Stimulated activated naive CD8-positive, alpha-beta T cell treated with anti-CD3 and anti-CD28 coated beads, Interleukin-15, Interleukin-2, amounts not matched to agents 100 U/mL and 50 U/mL, for 24 hours (primary cell): Measurements from ENCODE around the gene ZNF443.
"Not testable (repeated sequence)": the region's sequence is repeated elsewhere in the genome, so short reads cannot be mapped to it uniquely, and the experiment has no call there.

Experiments used
- ATAC-seq: fragments of 150-1000 bp; cut with Tn5 transposase; one replicate; pipeline ENCODE4 v1.10.0; 2021
- DNase-seq: peaks from one replicate; pipeline ENCODE4 v3.0.0; 2021

ZNF443 gene

DNA sequence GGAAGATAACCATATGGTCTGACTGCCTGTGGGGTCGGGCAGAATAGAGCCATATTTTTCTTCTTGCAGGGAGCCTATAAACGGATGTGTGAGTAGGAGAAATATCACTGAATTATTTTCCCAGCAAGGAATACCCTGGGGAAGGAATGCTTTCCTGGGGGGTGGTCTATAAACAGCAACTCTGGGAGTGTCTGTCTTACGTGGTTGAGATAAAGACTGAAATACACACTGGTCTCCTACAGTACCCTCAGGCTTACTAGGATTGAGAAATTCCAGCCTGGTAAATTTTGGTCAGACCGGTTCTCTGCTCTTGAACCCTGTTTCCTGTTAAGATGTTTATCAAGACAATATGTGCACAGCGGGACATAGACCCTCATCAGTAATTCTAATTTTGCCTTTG lies 23.5 kb downstream of the ZNF443 start:
- not testable (repeated sequence) for ATAC-seq, DNase-seq

DNA sequence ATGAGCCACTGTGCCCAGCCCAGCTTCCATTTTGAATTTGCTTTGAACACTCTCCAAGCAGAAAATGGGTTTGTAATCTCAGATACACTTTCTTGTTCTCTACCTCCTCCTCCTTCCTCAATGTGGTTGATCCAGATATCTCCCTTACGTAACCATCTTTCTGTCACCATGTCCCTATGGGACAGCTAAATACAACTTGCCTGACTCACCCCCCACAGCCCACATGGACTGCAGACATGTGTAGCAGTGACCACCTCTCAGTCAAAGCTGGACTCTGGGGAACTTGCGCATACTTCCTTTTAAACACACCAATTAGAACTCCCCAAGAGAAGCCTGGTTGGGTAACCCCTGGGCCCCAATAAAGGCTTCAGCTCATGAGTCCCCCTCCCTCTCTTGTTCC lies 28.9 kb downstream of the ZNF443 start:
- DNase-seq = no peak
- ATAC-seq = no peak

DNA sequence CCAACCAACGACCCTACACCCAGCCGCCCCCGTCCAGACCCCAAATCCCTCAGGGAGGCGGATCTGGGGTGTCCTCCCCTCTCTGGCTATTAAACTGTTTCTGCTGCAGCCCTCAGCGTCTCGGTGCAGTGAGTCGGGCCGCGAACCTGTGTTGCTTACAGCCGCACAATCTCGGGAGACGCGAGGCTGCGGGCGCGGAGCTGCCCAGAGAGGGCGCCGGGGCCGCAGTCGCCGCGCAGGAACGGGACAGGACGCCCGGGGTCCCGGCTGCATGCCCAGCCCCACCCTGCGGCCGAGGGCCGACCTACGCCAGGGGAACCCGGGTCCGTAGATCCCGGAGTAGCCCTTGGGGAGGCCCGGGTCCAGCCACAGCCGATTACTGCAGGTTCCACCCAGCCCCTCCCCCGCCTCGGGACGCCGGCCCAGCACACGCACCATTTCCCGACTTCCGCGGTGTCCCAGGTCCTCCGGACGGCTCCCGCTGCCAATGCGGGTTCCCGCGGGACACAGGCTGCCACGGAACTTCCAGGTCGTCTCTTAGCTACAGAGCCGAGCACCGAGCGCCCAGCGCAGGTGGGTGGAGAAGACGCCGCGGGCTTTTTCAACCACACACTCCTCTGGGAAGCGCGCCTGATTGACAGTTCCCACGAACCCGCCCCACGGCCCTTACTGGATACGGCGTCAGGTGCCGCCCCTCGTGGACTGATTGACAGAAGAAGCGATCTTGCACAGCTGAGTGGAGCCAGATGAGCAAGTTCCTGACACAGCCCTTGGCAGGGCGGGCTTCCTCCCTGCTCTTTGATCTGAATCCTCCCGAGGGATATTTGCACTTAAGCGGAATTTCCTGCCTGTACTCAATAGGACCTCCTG lies 40.0 kb downstream of the ZNF443 start, which contains the start of gene ZNF799:
Gene ZNF799 (minus strand): TSS at position 639 of the 870 bp plus-strand sequence. CDS start 201 bp downstream, at position 438.
- DNase-seq (peak; percentile 90), ATAC-seq (peak; percentile 97)

DNA sequence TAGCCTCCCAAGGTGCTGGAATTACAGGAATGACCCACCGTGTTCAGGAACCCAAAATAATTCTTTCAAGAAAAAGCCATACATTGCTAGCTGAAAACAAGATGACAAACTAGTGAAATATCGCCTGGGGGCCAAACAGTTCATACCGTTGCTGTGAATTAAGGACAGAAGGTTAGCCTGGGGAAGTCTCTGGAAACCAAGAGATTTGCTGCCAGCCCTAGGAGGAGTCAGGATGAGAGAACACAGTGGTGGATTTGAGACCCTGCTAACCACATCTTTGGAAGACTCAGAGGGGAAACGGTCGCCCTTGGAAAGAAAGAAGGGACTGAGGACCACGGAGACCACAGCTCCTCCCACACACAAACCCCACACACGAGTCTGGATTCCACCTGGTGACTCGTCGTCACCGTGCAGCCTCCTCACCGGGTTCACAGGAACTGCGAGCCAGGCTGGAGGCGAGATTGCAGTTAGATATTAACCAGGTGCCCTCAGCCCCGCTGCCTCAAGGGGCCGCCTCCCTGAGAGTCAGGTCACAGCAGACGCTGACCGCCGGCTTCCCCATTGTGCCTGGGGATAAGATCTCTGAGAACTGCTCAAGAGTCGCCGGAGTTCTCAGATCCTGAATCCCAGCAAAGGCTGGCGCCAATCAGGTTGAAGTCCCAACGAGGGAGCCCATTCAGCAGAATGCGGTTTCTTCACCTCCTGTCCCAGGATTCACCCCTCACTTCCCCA lies 40.8 kb downstream of the ZNF443 start:
- ATAC-seq (peak; percentile 44), DNase-seq (peak; percentile 47)

DNA sequence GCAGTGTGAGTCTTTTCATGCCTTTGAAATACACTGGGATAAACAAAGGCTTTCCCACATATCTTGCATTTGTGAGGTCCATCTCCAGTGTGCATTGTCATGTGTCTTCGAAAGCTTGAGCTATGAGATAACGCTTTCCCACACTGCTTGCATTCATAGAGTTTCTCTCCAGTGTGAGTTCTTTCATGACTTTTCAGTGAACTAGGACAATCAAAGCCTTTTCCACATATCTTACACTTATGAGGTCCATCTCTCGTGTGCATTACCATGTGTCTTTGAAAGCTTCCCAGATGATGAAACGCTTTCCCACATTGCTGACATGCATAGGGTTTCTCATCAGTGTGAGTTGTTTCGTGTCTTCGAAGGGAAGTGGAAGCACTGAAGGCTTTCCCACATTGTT lies 49.7 kb downstream of the ZNF443 start:
- not testable (repeated sequence) for DNase-seq, ATAC-seq

DNA sequence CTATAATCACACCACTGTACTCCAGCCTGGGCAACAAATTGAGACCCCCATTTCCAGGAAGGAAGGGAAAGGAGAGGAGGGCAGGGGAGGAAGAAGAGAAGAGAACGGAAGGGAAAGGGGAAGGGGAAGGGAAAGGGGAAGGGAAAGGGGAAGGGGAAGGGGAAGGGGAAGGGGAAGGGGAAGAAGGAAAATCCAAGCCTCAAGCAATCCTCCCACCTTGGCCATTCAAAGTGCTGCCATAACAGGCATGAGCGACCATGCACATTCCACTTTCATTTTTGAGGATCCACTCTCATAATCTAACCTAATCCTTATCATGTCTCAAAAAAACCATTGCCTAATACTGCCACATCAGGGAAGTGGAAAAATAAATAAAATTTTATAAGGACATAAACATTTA lies 54.5 kb downstream of the ZNF443 start:
- DNase-seq, ATAC-seq: not testable (repeated sequence)

DNA sequence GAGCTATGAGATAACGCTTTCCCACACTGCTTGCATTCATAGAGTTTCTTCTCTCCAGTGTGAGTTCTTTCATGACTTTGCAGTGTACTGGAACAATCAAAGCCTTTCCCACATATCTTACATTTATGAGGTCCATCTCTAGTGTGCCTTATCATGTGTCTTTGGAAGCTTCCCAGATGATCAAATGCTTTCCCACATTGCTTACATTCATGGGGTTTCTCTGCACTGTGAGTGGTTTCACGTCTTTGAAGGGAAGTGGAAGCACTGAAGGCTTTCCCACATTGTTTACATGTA lies 60.4 kb downstream of the ZNF443 start:
- DNase-seq (no peak), ATAC-seq (no peak)

DNA sequence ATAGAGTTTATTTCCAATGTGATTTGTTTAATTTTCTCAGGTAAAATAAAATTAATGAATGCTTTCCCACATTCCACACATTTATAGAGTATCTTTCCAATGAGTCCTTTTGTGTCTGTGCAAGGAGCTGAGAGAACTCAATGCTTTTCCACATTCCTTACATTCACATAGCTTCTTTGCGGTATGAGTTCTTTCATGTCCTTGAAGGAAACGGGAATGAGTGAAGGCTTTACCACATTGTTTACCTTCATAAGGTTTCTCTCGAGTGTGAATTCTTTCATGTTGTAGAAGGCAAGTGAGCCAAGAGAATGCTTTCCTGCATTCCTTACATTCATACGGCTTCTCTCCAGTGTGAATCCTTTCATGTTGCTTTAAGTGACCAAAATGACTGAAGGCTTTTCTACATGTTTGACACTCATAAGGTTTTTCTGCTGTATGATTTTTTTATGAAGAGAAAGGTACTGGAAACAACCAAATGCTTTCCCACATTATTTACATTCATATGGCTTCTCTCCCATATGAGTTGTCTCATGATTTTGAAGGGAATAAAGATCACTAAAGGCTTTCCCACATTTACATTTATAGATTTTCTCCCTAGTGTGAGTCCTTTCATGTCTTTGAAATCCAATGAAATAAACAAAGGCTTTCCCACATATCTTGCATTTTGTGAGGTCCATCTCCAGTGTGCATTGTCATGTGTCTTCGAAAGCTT lies 60.9 kb downstream of the ZNF443 start:
- ATAC-seq = no peak
- no peak for DNase-seq
